GM12878 (cell line): Measurements from ENCODE around the gene LCE1A. TPM values are rescaled to one million over a fixed set of nuclear protein-coding genes. Genes with fewer than 3 reads are reported as not detected.

Source experiments
- CEBPB ChIP-seq, 2 experiments: fragments of 150-350 bp in 1 of 2; IDR thresholded peaks; 2 replicates each; pipeline ENCODE4 v1.6.1; 2012 to 2014; ENCODE audit warnings: low read depth in 2 of 2, low read length in 2 of 2, borderline replicate concordance in 1 of 2, inconsistent platforms in 1 of 2
- EP300 ChIP-seq, 2 experiments: fragments of 150-350 bp in 1 of 2; IDR thresholded peaks; 2 replicates each; pipeline ENCODE4 v1.6.1; 2011 to 2012; ENCODE audit warnings: low read depth in 2 of 2, low read length in 2 of 2, borderline replicate concordance in 1 of 2, improper control_type of control experiment in 1 of 2, inconsistent platforms in 1 of 2; ENCODE audit not compliant: control insufficient read depth in 1 of 2
- RBBP5 ChIP-seq: fragments of 200-600 bp; sonication (generic); conservative IDR thresholded peaks from 2 replicates; pipeline ENCODE4 v1.6.1; 2016
- TCF7 ChIP-seq: IDR thresholded peaks from 2 replicates; pipeline ENCODE4 v1.6.1; 2014; ENCODE audit warnings: antibody characterized with exemption, borderline replicate concordance
- ZNF217 ChIP-seq: fragments of 450-650 bp; IDR thresholded peaks from 2 replicates; pipeline ENCODE4 v1.6.1; 2017; ENCODE audit warnings: antibody characterized with exemption, mild to moderate bottlenecking
- ZNF622 ChIP-seq: fragments of 450-650 bp; IDR thresholded peaks from 2 replicates; pipeline ENCODE4 v1.6.1; 2017; ENCODE audit warnings: mild to moderate bottlenecking, inconsistent platforms
- polyA plus RNA-seq, 11 experiments: library from polyadenylated mRNA; depleted of rRNA in 4 of 11; unstranded in 6 of 11; stranded (reverse) in 5 of 11; fragments of >200 nt; fragmentation: Nextera tagmentation in 4 of 11; fragmentation: Illumina TruSeq in 1 of 11; extraction: Ambion mirVana in 4 of 11; extraction: Trizol in 1 of 11; gene quantifications; 1 replicate in 1 of 11; 2 replicates in 10 of 11; pipeline versions ENCODE4 v1.2.1 to v1.2.3, GENCODE V29; 2011 to 2016; ENCODE audit warnings: inconsistent platforms in 2 of 11, missing spikeins in 2 of 11, low read depth in 1 of 11
- total RNA-seq, 4 experiments: library from RNA; depleted of rRNA in 3 of 4; stranded (reverse); fragments of >200 nt in 3 of 4; fragmentation: Illumina TruSeq in 1 of 4; extraction: Trizol in 1 of 4; gene quantifications; 2 replicates each; pipeline versions ENCODE4 v1.2.1 to v1.2.3, GENCODE V29; 2013 to 2021
- TF ChIP-seq, protein P1 (sequence below): fragments of 450-650 bp; IDR thresholded peaks from 2 replicates; pipeline ENCODE4 v1.6.1; 2017; ENCODE audit warnings: low read depth, mild to moderate bottlenecking, moderate library complexity
- TF ChIP-seq, protein P2 (sequence below): IDR thresholded peaks from 2 replicates; pipeline ENCODE4 v1.6.1; 2012; ENCODE audit warnings: low read depth, low read length, improper control_type of control experiment
- TF ChIP-seq, protein P3 (sequence below): IDR thresholded peaks from 2 replicates; pipeline ENCODE4 v1.6.1; 2012; ENCODE audit warnings: mild to moderate bottlenecking, low read depth, low read length
- TF ChIP-seq, protein P4 (sequence below): fragments of 450-650 bp; IDR thresholded peaks from 2 replicates; pipeline ENCODE4 v1.6.1; 2016; ENCODE audit warnings: mild to moderate bottlenecking

LCE1A gene
- total and polyA plus RNA-seq, 10 of the 15 experiments (the other 5 are each of a cell fraction or from before 2014, with no cell fraction given) = not detected

DNA sequence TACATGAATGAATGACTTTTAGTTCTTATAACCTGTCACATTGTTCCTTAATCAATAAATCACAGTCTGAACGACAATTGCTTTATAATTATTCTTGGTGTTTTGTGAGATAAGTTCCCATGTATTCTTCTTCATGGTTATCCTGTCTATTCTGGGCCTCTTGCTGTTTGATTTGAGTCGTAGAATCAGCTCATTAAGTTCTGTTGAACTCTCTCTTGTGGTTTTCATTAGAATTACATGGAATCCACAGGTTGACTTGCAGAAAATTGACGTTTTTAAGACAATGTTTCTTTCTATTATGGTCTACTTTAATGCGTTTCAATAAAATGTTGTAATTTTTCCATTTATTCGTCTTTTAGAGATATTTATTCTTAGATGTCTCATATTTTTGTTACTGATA lies 4.0 kb upstream of the LCE1A start (continued):
- TF ChIP-seq, protein P1, sequence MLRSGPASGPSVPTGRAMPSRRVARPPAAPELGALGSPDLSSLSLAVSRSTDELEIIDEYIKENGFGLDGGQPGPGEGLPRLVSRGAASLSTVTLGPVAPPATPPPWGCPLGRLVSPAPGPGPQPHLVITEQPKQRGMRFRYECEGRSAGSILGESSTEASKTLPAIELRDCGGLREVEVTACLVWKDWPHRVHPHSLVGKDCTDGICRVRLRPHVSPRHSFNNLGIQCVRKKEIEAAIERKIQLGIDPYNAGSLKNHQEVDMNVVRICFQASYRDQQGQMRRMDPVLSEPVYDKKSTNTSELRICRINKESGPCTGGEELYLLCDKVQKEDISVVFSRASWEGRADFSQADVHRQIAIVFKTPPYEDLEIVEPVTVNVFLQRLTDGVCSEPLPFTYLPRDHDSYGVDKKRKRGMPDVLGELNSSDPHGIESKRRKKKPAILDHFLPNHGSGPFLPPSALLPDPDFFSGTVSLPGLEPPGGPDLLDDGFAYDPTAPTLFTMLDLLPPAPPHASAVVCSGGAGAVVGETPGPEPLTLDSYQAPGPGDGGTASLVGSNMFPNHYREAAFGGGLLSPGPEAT = no peak
- TF ChIP-seq TCF7 (no peak), EP300 (IDR thresholded peaks at IDR 0.05; ENCODE audit: borderline replicate concordance in 1 of 2, control insufficient read depth in 1 of 2, low read depth in 2 of 2, low read length in 2 of 2) (no peak), CEBPB (IDR thresholded peaks at IDR 0.05; ENCODE audit: borderline replicate concordance in 1 of 2, low read depth in 2 of 2, low read length in 2 of 2) (no peak), ZNF217 (no peak), ZNF622 (no peak), RBBP5 (no peak)
- TF ChIP-seq, protein P2, sequence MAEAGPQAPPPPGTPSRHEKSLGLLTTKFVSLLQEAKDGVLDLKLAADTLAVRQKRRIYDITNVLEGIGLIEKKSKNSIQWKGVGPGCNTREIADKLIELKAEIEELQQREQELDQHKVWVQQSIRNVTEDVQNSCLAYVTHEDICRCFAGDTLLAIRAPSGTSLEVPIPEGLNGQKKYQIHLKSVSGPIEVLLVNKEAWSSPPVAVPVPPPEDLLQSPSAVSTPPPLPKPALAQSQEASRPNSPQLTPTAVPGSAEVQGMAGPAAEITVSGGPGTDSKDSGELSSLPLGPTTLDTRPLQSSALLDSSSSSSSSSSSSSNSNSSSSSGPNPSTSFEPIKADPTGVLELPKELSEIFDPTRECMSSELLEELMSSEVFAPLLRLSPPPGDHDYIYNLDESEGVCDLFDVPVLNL = no peak
- TF ChIP-seq, protein P3, sequence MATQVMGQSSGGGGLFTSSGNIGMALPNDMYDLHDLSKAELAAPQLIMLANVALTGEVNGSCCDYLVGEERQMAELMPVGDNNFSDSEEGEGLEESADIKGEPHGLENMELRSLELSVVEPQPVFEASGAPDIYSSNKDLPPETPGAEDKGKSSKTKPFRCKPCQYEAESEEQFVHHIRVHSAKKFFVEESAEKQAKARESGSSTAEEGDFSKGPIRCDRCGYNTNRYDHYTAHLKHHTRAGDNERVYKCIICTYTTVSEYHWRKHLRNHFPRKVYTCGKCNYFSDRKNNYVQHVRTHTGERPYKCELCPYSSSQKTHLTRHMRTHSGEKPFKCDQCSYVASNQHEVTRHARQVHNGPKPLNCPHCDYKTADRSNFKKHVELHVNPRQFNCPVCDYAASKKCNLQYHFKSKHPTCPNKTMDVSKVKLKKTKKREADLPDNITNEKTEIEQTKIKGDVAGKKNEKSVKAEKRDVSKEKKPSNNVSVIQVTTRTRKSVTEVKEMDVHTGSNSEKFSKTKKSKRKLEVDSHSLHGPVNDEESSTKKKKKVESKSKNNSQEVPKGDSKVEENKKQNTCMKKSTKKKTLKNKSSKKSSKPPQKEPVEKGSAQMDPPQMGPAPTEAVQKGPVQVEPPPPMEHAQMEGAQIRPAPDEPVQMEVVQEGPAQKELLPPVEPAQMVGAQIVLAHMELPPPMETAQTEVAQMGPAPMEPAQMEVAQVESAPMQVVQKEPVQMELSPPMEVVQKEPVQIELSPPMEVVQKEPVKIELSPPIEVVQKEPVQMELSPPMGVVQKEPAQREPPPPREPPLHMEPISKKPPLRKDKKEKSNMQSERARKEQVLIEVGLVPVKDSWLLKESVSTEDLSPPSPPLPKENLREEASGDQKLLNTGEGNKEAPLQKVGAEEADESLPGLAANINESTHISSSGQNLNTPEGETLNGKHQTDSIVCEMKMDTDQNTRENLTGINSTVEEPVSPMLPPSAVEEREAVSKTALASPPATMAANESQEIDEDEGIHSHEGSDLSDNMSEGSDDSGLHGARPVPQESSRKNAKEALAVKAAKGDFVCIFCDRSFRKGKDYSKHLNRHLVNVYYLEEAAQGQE = no peak
- TF ChIP-seq, protein P4, sequence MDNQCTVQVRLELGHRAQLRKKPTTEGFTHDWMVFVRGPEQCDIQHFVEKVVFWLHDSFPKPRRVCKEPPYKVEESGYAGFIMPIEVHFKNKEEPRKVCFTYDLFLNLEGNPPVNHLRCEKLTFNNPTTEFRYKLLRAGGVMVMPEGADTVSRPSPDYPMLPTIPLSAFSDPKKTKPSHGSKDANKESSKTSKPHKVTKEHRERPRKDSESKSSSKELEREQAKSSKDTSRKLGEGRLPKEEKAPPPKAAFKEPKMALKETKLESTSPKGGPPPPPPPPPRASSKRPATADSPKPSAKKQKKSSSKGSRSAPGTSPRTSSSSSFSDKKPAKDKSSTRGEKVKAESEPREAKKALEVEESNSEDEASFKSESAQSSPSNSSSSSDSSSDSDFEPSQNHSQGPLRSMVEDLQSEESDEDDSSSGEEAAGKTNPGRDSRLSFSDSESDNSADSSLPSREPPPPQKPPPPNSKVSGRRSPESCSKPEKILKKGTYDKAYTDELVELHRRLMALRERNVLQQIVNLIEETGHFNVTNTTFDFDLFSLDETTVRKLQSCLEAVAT = no peak
- TF ChIP-seq, all 136 proteins: peak for 0
